WTC11 (cell line): ENCODE results near the gene CRCP.

Experiments used
- ATF1 ChIP-seq: sonication (generic); formaldehyde crosslinking; IDR thresholded peaks from 2 replicates; pipeline ENCODE4 v1.8.1; 2023; ENCODE audit warnings: mild to moderate bottlenecking, moderate library complexity, missing genetic modification reagents
- CTCF ChIP-seq: fragments of 200-600 bp; IDR thresholded peaks from 2 replicates; pipeline ENCODE4 v1.8.0; 2022; ENCODE audit warnings: antibody characterized with exemption
- E2F4 ChIP-seq: sonication (generic); formaldehyde crosslinking; IDR thresholded peaks from 2 replicates; pipeline ENCODE4 v1.8.1; 2022; ENCODE audit warnings: low read depth, mild to moderate bottlenecking, moderate library complexity, missing genetic modification reagents, borderline replicate concordance
- GTF2I ChIP-seq: fragments of 250-450 bp; sonication (Bioruptor Pico); conservative IDR thresholded peaks from 2 replicates; pipeline ENCODE4 v1.4.0; 2021; ENCODE audit warnings: mild to moderate bottlenecking
- MAX ChIP-seq: sonication (generic); formaldehyde crosslinking; IDR thresholded peaks from 2 replicates; pipeline ENCODE4 v1.8.0; 2022; ENCODE audit warnings: mild to moderate bottlenecking, missing genetic modification reagents
- MLX ChIP-seq: sonication (generic); formaldehyde crosslinking; IDR thresholded peaks from 2 replicates; pipeline ENCODE4 v1.8.1; 2023; ENCODE audit warnings: mild to moderate bottlenecking, missing genetic modification reagents, moderate library complexity
- NFYB ChIP-seq: sonication (generic); formaldehyde crosslinking; conservative IDR thresholded peaks from 2 replicates; pipeline ENCODE4 v1.8.0; 2022; ENCODE audit warnings: low read depth, missing genetic modification reagents
- TEAD1 ChIP-seq: sonication (generic); formaldehyde crosslinking; IDR thresholded peaks from 2 replicates; pipeline ENCODE4 v1.8.0; 2022; ENCODE audit warnings: mild to moderate bottlenecking, missing genetic modification reagents
- USF2 ChIP-seq: sonication (generic); formaldehyde crosslinking; IDR thresholded peaks from 2 replicates; pipeline ENCODE4 v1.8.1; 2023; ENCODE audit warnings: mild to moderate bottlenecking, missing genetic modification reagents, moderate library complexity
- ZNF281 ChIP-seq: sonication (generic); formaldehyde crosslinking; IDR thresholded peaks from 2 replicates; pipeline ENCODE4 v1.8.0; 2023; ENCODE audit warnings: mild to moderate bottlenecking, missing genetic modification reagents
- ZNF317 ChIP-seq: sonication (generic); formaldehyde crosslinking; IDR thresholded peaks from 2 replicates; pipeline ENCODE4 v1.8.1; 2023; ENCODE audit warnings: low read depth, mild to moderate bottlenecking, moderate library complexity, missing genetic modification reagents, borderline replicate concordance

- TF ChIP-seq MAX (CRISPR knock-in tag) (no peak), NFYB (CRISPR knock-in tag) (no peak), ZNF317 (no peak), MLX (no peak), GTF2I (CRISPR knock-in tag) (no peak), CTCF (no peak), USF2 (CRISPR knock-in tag) (no peak), E2F4 (CRISPR knock-in tag) (no peak), ZNF281 (CRISPR knock-in tag) (no peak), TEAD1 (CRISPR knock-in tag) (no peak), ATF1 (CRISPR knock-in tag) (no peak)
Measured at GRCh38 chr7:66142996-66143395, 28.3 kb downstream of the CRCP start.
